GM19455 (cell line): ENCODE results near the gene TMEM135.
"Not testable (repeated sequence)": the region's sequence is repeated elsewhere in the genome, so short reads cannot be mapped to it uniquely, and the experiment has no call there.

Experiments
- ATAC-seq: cut with Tn5 transposase; IDR thresholded peaks from one replicate; pipeline ENCODE4 v1.9.1; 2021; ENCODE audit not compliant: unreplicated experiment

Gene TMEM135

GRCh38 chr11:87139475-87139874 is 101.7 kb downstream of the TMEM135 start:
- ATAC-seq: no peak

GRCh38 chr11:87141322-87141721 is 103.6 kb downstream of the TMEM135 start:
- ATAC-seq: no peak

- ATAC-seq: no peak
Measured at GRCh38 chr11:87141980-87142514, 104.3 kb downstream of the TMEM135 start.

GRCh38 chr11:87142594-87142993 is 104.9 kb downstream of the TMEM135 start:
- no peak for ATAC-seq

- no peak for ATAC-seq
Measured at GRCh38 chr11:87143641-87144040, 105.9 kb downstream of the TMEM135 start.

GRCh38 chr11:87144252-87144651 is 106.5 kb downstream of the TMEM135 start:
- no peak for ATAC-seq

GRCh38 chr11:87148749-87149148 is 111.0 kb downstream of the TMEM135 start:
- no peak for ATAC-seq

- ATAC-seq: not testable (repeated sequence)
Measured at GRCh38 chr11:87149782-87150181, 112.0 kb downstream of the TMEM135 start.

- no peak for ATAC-seq
Measured at GRCh38 chr11:87150936-87151335, 113.2 kb downstream of the TMEM135 start.

- ATAC-seq: no peak
Measured at GRCh38 chr11:87154246-87154645, 116.5 kb downstream of the TMEM135 start.

GRCh38 chr11:87156970-87157369 is 119.2 kb downstream of the TMEM135 start:
- no peak for ATAC-seq

GRCh38 chr11:87169076-87169475 is 131.3 kb downstream of the TMEM135 start:
- ATAC-seq: not testable (repeated sequence)

GRCh38 chr11:87173185-87174039 is 135.7 kb downstream of the TMEM135 start:
- ATAC-seq: no peak

GRCh38 chr11:87174870-87175269 is 137.1 kb downstream of the TMEM135 start:
- no peak for ATAC-seq

- no peak for ATAC-seq
Measured at GRCh38 chr11:87176044-87176443, 138.3 kb downstream of the TMEM135 start.

- ATAC-seq: no peak
Measured at GRCh38 chr11:87179621-87180020, 141.9 kb downstream of the TMEM135 start.

GRCh38 chr11:87180742-87181141 is 143.0 kb downstream of the TMEM135 start:
- ATAC-seq: no peak

GRCh38 chr11:87181143-87181542 is 143.4 kb downstream of the TMEM135 start:
- no peak for ATAC-seq

- no peak for ATAC-seq
Measured at GRCh38 chr11:87185228-87185627, 147.5 kb downstream of the TMEM135 start.

- no peak for ATAC-seq
Measured at GRCh38 chr11:87187076-87187475, 149.3 kb downstream of the TMEM135 start.

GRCh38 chr11:87187930-87188329 is 150.2 kb downstream of the TMEM135 start:
- no peak for ATAC-seq

GRCh38 chr11:87188396-87188795 is 150.7 kb downstream of the TMEM135 start:
- ATAC-seq: not testable (repeated sequence)

- ATAC-seq: not testable (repeated sequence)
Measured at GRCh38 chr11:87188921-87189320, 151.2 kb downstream of the TMEM135 start.
